A549 (cell line): Measurements from ENCODE around the gene CLEC5A.

Experiments
- CTCF ChIP-seq: fragments of >200 bp; sonication (Bioruptor Twin); formaldehyde crosslinking; IDR thresholded peaks from 3 replicates; pipeline ENCODE4 v1.5.1; 2016
- EHMT2 ChIP-seq: fragments of 200-600 bp; sonication (generic); IDR thresholded peaks from 2 replicates; pipeline ENCODE4 v1.6.1; 2016; ENCODE audit warnings: antibody characterized with exemption, low read depth, mild to moderate bottlenecking, moderate library complexity
- GATA3 ChIP-seq: IDR thresholded peaks from 2 replicates; pipeline ENCODE4 v1.6.1; 2012; ENCODE audit warnings: borderline replicate concordance
- MAFK ChIP-seq: fragments of 450-650 bp; IDR thresholded peaks from 2 replicates; pipeline ENCODE4 v1.6.1; 2014; ENCODE audit not compliant: partially characterized antibody
- MAX ChIP-seq: IDR thresholded peaks from 2 replicates; pipeline ENCODE4 v1.6.1; 2012
- POLR2A ChIP-seq: IDR thresholded peaks from 2 replicates; pipeline ENCODE4 v1.6.1; 2012; ENCODE audit warnings: mild to moderate bottlenecking, low read length
- RAD21 ChIP-seq, 2 experiments: fragments of >200 bp in 1 of 2; sonication (Bioruptor Twin) in 1 of 2; formaldehyde crosslinking in 1 of 2; IDR thresholded peaks in 1 of 2; conservative IDR thresholded peaks in 1 of 2; 2 replicates in 1 of 2; 3 replicates in 1 of 2; pipeline ENCODE4 v1.6.1; 2012 to 2018; ENCODE audit warnings: inconsistent platforms in 1 of 2

DNA sequence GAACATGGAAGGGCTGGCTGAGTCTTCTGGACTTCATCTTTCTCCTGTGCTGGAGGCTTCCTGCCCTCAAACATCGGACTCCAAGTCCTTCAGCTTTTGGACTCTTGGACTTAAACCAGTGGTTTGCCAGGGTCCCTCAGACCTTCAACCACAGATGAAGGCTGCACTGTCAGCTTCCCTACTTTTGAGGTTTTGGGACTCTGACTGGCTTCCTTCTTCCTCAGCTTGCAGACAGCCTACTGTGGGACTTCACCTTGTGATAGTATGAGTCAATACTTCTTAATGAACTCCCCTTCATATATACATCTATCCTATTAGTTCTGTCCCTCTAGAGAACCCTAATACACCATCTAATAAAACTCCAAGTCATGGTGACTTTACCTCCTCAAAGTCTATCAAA lies 4.0 kb upstream of the CLEC5A start:
- no peak for TF ChIP-seq EHMT2
- TF ChIP-seq GATA3 = no peak
- TF ChIP-seq CTCF = no peak
- TF ChIP-seq POLR2A = no peak
- TF ChIP-seq RAD21 (conservative IDR thresholded peaks at IDR 0.05 in 1 of 2, IDR thresholded peaks at IDR 0.05 in 1 of 2) = no peak
- TF ChIP-seq MAX = no peak
- TF ChIP-seq MAFK = no peak
